Panc1 (cell line): ENCODE results near the gene LYPLA2. TPM values are rescaled to one million over a fixed set of nuclear protein-coding genes. Genes with fewer than 3 reads are reported as not detected.

Source experiments
- total RNA-seq: library from RNA; stranded (reverse); gene quantifications from one replicate; pipeline ENCODE4 v1.2.1, GENCODE V29; 2021; ENCODE audit not compliant: unreplicated experiment

Gene LYPLA2
- total RNA-seq, 1 experiment from 2014 or later = 82.9 TPM

Other genes with a start within 250 kb of the LYPLA2 start
- 39.6 TPM for gene ID3, start 231.6 kb upstream of the LYPLA2 start, total RNA-seq
- 865 TPM for gene RPL11, start 99.3 kb upstream of the LYPLA2 start, total RNA-seq
- 58.5 TPM for gene ELOA, start 47.7 kb upstream of the LYPLA2 start, total RNA-seq
- gene PITHD1, start 12.7 kb upstream of the LYPLA2 start, total RNA-seq = 48.9 TPM
- 114 TPM for gene GALE, start 9.6 kb downstream of the LYPLA2 start, total RNA-seq
- 30.8 TPM for gene HMGCL, start 34.3 kb downstream of the LYPLA2 start, total RNA-seq
- 14.3 TPM for gene FUCA1, start 77.1 kb downstream of the LYPLA2 start, total RNA-seq
- gene CNR2, start 122.2 kb downstream of the LYPLA2 start, total RNA-seq = not detected
- 97.4 TPM for gene PNRC2, start 168.7 kb downstream of the LYPLA2 start, total RNA-seq
- 137 TPM for gene SRSF10, start 189.2 kb downstream of the LYPLA2 start, total RNA-seq